Keratinocyte (primary cell): ENCODE results near the gene ECEL1. TPM values are rescaled to one million over a fixed set of nuclear protein-coding genes. Genes with fewer than 3 reads are reported as not detected.

ENCODE experiments used
- DNase-seq: peaks from one replicate; pipeline ENCODE4 v3.0.0-alpha.2; 2011; ENCODE audit warnings: low read depth, missing footprints, low spot score
- FAIRE-seq: peaks from 2 replicates; lab custom pipeline; 2011; peaks lifted over from hg19 to GRCh38; lab: Jason Lieb, UNC
- H2AFZ ChIP-seq: 2 replicates; pipeline ENCODE4 v1.6.0; 2012; ENCODE audit warnings: low read length, control low read depth, inconsistent platforms; ENCODE audit not compliant: control insufficient read depth
- H3K27ac ChIP-seq: 2 replicates; pipeline ENCODE4 v1.5.1; 2011; ENCODE audit warnings: low read length; ENCODE audit not compliant: control insufficient read depth, insufficient read depth
- H3K27me3 ChIP-seq: 3 replicates; pipeline ENCODE4 v1.6.0; 2011; ENCODE audit warnings: low read length; ENCODE audit not compliant: control insufficient read depth, insufficient read depth; ENCODE audit errors: extremely low read depth
- H3K36me3 ChIP-seq, 2 experiments: 2 replicates in 1 of 2; 3 replicates in 1 of 2; pipeline ENCODE4 v1.5.1; 2011; ENCODE audit warnings: low read length in 2 of 2, mild to moderate bottlenecking in 1 of 2; ENCODE audit not compliant: control insufficient read depth in 2 of 2, insufficient read depth in 2 of 2; ENCODE audit errors: extremely low read depth in 1 of 2
- H3K4me1 ChIP-seq: 3 replicates; pipeline ENCODE4 v1.5.1; 2011; ENCODE audit warnings: low read length; ENCODE audit not compliant: control insufficient read depth, insufficient read depth; ENCODE audit errors: extremely low read depth
- H3K4me2 ChIP-seq: 3 replicates; pipeline ENCODE4 v1.6.0; 2011; ENCODE audit warnings: low read depth, low read length; ENCODE audit not compliant: control insufficient read depth, insufficient read depth; ENCODE audit errors: extremely low read depth
- H3K4me3 ChIP-seq, 3 experiments: fragments of 200-600 bp in 1 of 3; sonication (generic) in 1 of 3; 2 replicates in 2 of 3; 3 replicates in 1 of 3; pipeline ENCODE4 v1.5.1; 2011 to 2016; ENCODE audit warnings: low read length in 3 of 3, mild to moderate bottlenecking in 3 of 3, control low read depth in 2 of 3, inconsistent platforms in 1 of 3, low read depth in 1 of 3, mixed read lengths in 1 of 3, mixed run types in 1 of 3, moderate library complexity in 1 of 3; ENCODE audit not compliant: control insufficient read depth in 2 of 3, insufficient read depth in 2 of 3; ENCODE audit errors: extremely low read depth in 1 of 3
- H3K79me2 ChIP-seq: 2 replicates; pipeline ENCODE4 v1.6.0; 2012; ENCODE audit warnings: low read length; ENCODE audit not compliant: control insufficient read depth, insufficient read depth
- H3K9ac ChIP-seq: 3 replicates; pipeline ENCODE4 v1.6.0; 2011; ENCODE audit warnings: low read length; ENCODE audit not compliant: control insufficient read depth, insufficient read depth; ENCODE audit errors: extremely low read depth
- H3K9me1 ChIP-seq: 3 replicates; pipeline ENCODE4 v1.6.0; 2011; ENCODE audit warnings: low read length; ENCODE audit not compliant: control insufficient read depth, insufficient read depth; ENCODE audit errors: extremely low read depth
- H3K9me3 ChIP-seq: 2 replicates; pipeline ENCODE4 v1.5.1; 2012; ENCODE audit warnings: low read depth, low read length; ENCODE audit not compliant: control insufficient read depth
- H4K20me1 ChIP-seq: 3 replicates; pipeline ENCODE4 v1.6.0; 2011; ENCODE audit warnings: low read length; ENCODE audit not compliant: control insufficient read depth, insufficient read depth; ENCODE audit errors: extremely low read depth
- EZH2 ChIP-seq: IDR thresholded peaks from one replicate; pipeline ENCODE4 v1.6.1; 2012; ENCODE audit warnings: inconsistent platforms, mild to moderate bottlenecking, low read length, moderate library complexity
- dilution Hi-C: fragments of 300-500 bp; cut with MboI; formaldehyde crosslinking; loops from one replicate; pipeline ENCODE4 v1.7.0; 2020; ENCODE audit warnings: low sequenced_read_pairs; ENCODE audit not compliant: extremely low pct_ligation_motif_present
- polyA plus RNA-seq, 5 experiments: library from polyadenylated mRNA; depleted of rRNA in 3 of 5; stranded (reverse) in 3 of 5; stranded (forward) in 1 of 5; unstranded in 1 of 5; fragments of >200 nt; gene quantifications; 1 replicate in 1 of 5; 2 replicates in 3 of 5; 3 replicates in 1 of 5; pipeline versions ENCODE4 v1.2.1 to v1.2.3, GENCODE V29; 2011 to 2012; ENCODE audit warnings: missing spikeins in 2 of 5, low read depth in 1 of 5, low replicate concordance in 1 of 5
- TF ChIP-seq, protein P1 (sequence below), 3 experiments: IDR thresholded peaks in 1 of 3; conservative IDR thresholded peaks in 1 of 3; optimal IDR thresholded peaks in 1 of 3; 2 replicates in 2 of 3; 3 replicates in 1 of 3; pipeline versions ENCODE3 to v1.5.1; 2011; ENCODE audit warnings: low read length in 3 of 3, mild to moderate bottlenecking in 3 of 3, moderate library complexity in 2 of 3, control low read depth in 1 of 3, inconsistent platforms in 1 of 3; ENCODE audit not compliant: insufficient read depth in 2 of 3; ENCODE audit errors: extremely low read depth in 1 of 3

The ECEL1 gene
- polyA plus RNA-seq, 1 donor (not counting 4 experiments of a cell fraction or from before 2014, with no cell fraction given): not detected

DNA sequence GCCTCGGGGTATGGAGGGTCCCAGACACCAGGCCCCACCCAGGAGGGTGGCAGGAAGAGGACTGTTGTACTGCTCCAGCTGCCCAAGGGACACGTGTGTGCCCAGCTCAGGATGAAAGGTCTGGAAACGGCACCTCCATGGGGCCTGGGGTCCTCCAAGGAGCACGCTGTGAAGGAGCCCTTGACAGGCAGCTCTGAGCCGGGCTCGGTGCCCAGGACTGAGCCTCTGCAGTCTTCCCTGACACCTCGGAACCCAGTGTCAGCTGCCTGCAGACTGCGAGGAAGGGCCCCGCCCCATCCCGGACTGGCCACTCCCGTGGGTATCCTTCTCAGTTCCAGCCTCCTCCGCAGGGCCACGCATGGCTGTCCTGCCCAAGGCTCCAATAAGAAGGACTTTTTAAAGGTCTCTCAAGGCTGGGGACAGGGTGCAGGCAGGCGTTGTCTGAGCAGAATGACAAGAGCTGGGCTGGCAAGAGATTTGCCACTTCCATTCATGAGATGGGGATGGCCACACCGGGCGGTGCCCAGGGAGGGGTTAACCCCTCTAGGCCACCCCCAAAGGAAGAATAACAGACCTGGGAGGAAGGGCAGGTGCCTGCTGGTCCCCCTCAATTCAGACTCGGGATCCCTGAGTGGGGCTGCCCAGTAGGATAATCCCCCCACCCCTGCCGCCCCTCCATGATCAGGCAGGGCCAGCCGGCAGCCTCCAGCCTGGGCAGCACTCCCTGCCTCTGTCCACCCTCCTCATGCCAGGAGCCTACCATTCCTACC is 8.9 kb downstream of the ECEL1 start:
- no peaks in the 10 kb centered on the region for H3K4me1 ChIP-seq
- H3K79me2 ChIP-seq: no peaks in the 10 kb centered on the region
- H3K9me1 ChIP-seq: no peaks in the 10 kb centered on the region
- FAIRE-seq: no peak
- H3K4me3 ChIP-seq: no peak overlapping the region
- H3K9ac ChIP-seq: no peak overlapping the region
- no peak for DNase-seq
- H3K27ac ChIP-seq: no peak overlapping the region
- H3K9me3 ChIP-seq: no peaks in the 10 kb centered on the region
- H3K36me3 ChIP-seq: no peaks in the 10 kb centered on the region
- dilution Hi-C loops: no loop called here
- no peak for TF ChIP-seq EZH2
- TF ChIP-seq, protein P1, sequence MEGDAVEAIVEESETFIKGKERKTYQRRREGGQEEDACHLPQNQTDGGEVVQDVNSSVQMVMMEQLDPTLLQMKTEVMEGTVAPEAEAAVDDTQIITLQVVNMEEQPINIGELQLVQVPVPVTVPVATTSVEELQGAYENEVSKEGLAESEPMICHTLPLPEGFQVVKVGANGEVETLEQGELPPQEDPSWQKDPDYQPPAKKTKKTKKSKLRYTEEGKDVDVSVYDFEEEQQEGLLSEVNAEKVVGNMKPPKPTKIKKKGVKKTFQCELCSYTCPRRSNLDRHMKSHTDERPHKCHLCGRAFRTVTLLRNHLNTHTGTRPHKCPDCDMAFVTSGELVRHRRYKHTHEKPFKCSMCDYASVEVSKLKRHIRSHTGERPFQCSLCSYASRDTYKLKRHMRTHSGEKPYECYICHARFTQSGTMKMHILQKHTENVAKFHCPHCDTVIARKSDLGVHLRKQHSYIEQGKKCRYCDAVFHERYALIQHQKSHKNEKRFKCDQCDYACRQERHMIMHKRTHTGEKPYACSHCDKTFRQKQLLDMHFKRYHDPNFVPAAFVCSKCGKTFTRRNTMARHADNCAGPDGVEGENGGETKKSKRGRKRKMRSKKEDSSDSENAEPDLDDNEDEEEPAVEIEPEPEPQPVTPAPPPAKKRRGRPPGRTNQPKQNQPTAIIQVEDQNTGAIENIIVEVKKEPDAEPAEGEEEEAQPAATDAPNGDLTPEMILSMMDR (optimal IDR thresholded peaks at IDR 0.05 in 1 of 3, IDR thresholded peaks at IDR 0.05 in 1 of 3, conservative IDR thresholded peaks at IDR 0.05 in 1 of 3; ENCODE audit: extremely low read depth in 1 of 3, insufficient read depth in 2 of 3, low read length in 3 of 3): no peak
- no peak overlapping the region for H3K4me2 ChIP-seq
- H2AFZ ChIP-seq: no peak overlapping the region
- H4K20me1 ChIP-seq: no peaks in the 10 kb centered on the region
- peaks cover 16% of the 10 kb centered on the region for H3K27me3 ChIP-seq

DNA sequence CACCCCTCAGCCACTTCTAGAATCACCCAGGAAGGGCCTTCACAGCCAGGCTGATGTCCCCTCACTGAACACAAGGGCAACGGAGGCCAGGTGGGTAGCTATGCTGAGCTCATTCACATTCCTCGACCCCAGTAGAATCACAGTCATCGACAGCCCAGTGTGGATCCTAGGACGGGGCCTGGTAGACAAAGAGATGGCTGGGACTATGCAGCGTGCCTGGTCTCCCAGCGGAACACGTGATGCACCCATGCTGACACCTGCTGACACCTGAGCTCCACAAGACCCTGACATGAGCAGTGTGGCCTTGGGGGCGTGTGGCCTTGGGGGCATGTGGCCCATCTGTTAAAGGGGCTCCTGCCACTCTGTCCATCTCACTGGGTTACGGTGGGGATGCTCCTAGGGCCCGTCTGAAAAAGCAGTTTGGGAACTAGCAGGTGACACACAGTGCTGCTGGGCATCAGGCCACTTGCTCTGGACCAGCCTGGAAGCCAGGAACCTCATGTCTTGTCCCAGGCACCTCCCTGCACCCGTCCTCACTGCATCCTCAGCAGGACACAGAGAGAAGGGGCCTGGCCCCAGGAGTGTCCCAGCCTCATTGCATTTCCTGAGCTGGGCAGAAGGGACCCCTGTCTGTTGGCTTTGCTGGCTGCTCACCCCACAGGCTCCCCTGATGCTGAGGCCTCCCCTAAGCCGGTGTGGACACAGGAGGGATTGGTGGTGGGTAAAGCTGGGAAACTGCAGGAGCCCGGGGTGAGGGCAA is 9.7 kb downstream of the ECEL1 start:
- no peaks in the 10 kb centered on the region for H3K9me3 ChIP-seq
- no peak for TF ChIP-seq EZH2
- TF ChIP-seq, protein P1 (optimal IDR thresholded peaks at IDR 0.05 in 1 of 3, IDR thresholded peaks at IDR 0.05 in 1 of 3, conservative IDR thresholded peaks at IDR 0.05 in 1 of 3; ENCODE audit: extremely low read depth in 1 of 3, insufficient read depth in 2 of 3, low read length in 3 of 3): no peak
- no peak overlapping the region for H3K4me3 ChIP-seq
- dilution Hi-C loops: no loop called here
- no peaks in the 10 kb centered on the region for H3K9me1 ChIP-seq
- H3K27me3 ChIP-seq: peaks cover 20% of the 10 kb centered on the region
- H3K4me1 ChIP-seq: no peaks in the 10 kb centered on the region
- no peak overlapping the region for H3K4me2 ChIP-seq
- no peak overlapping the region for H3K27ac ChIP-seq
- no peaks in the 10 kb centered on the region for H3K79me2 ChIP-seq
- FAIRE-seq: no peak
- H4K20me1 ChIP-seq: no peaks in the 10 kb centered on the region
- no peak overlapping the region for H3K9ac ChIP-seq
- DNase-seq: no peak
- no peaks in the 10 kb centered on the region for H3K36me3 ChIP-seq
- no peak overlapping the region for H2AFZ ChIP-seq
